Breast epithelium (tissue), 3 donors: ENCODE measurements around the gene CBFA2T2.

Source experiments
- POLR2A ChIP-seq: fragments of 450-650 bp; IDR thresholded peaks from one replicate; pipeline ENCODE4 v1.6.1; 2016; ENCODE audit warnings: antibody characterized with exemption, mild to moderate bottlenecking, moderate library complexity
- POLR2AphosphoS5 ChIP-seq, 3 donors: sonication (generic); formaldehyde crosslinking; IDR thresholded peaks; one replicate each; pipeline ENCODE4 v1.6.1; 2017; ENCODE audit warnings: antibody characterized with exemption in 3 of 3
- TF ChIP-seq, protein P1 (sequence below), 3 donors: fragments of 450-650 bp; IDR thresholded peaks; one replicate each; pipeline ENCODE4 v1.5.1; 2016 to 2017; ENCODE audit warnings: antibody characterized with exemption in 3 of 3, mild to moderate bottlenecking in 3 of 3, moderate library complexity in 3 of 3

DNA sequence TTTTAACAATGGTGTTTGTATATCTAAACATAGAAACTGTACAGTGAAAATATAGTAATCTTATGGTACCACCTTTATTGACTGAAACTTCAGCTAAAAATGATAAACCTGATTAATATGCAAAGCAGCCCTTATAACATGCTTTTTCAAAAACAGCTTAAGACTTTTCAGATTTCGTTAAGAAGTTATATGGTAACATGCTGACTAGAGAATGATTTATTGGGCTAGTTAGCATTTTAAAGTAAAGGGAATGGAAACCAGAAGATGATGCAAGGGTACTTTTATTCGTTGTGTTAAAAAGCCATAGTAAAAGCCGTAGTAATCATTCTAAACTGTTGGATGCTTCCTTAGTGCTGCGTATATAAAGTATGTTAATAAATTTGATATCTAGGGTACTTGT lies 50.5 kb downstream of the CBFA2T2 start:
- TF ChIP-seq POLR2A (no peak), POLR2AphosphoS5 (IDR thresholded peaks at IDR 0.05) (no peak)
- TF ChIP-seq, protein P1, sequence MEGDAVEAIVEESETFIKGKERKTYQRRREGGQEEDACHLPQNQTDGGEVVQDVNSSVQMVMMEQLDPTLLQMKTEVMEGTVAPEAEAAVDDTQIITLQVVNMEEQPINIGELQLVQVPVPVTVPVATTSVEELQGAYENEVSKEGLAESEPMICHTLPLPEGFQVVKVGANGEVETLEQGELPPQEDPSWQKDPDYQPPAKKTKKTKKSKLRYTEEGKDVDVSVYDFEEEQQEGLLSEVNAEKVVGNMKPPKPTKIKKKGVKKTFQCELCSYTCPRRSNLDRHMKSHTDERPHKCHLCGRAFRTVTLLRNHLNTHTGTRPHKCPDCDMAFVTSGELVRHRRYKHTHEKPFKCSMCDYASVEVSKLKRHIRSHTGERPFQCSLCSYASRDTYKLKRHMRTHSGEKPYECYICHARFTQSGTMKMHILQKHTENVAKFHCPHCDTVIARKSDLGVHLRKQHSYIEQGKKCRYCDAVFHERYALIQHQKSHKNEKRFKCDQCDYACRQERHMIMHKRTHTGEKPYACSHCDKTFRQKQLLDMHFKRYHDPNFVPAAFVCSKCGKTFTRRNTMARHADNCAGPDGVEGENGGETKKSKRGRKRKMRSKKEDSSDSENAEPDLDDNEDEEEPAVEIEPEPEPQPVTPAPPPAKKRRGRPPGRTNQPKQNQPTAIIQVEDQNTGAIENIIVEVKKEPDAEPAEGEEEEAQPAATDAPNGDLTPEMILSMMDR (IDR thresholded peaks at IDR 0.05) = no peak
